ENCODE data around the gene OTOGL. TPM values are rescaled to one million over a fixed set of nuclear protein-coding genes. Genes with fewer than 3 reads are reported as not detected.
"Not testable (repeated sequence)": the region's sequence is repeated elsewhere in the genome, so short reads cannot be mapped to it uniquely, and the experiment has no call there.

Gene OTOGL
- total RNA-seq, 1 donor from 2014 or later, result 0.03 TPM

GRCh38 chr12:80184926-80185325, 85.6 kb downstream of the OTOGL start:
- no peak for DNase-seq (ENCODE audit: low spot score)
- no peak for ATAC-seq

GRCh38 chr12:80186727-80187217, 87.4 kb downstream of the OTOGL start:
- ATAC-seq (peak; percentile 95), DNase-seq (ENCODE audit: low spot score) (no peak)

GRCh38 chr12:80187660-80188090, 88.3 kb downstream of the OTOGL start:
- DNase-seq (ENCODE audit: low spot score), result no peak
- ATAC-seq, result no peak

GRCh38 chr12:80188576-80188975, 89.2 kb downstream of the OTOGL start:
- no peak for DNase-seq (ENCODE audit: low spot score)
- ATAC-seq, result no peak

GRCh38 chr12:80189241-80189640, 89.9 kb downstream of the OTOGL start:
- DNase-seq (ENCODE audit: low spot score), result no peak
- ATAC-seq, result no peak

GRCh38 chr12:80190001-80190400, 90.7 kb downstream of the OTOGL start:
- no peak for DNase-seq (ENCODE audit: low spot score)
- no peak for ATAC-seq

- no peak for ATAC-seq
- DNase-seq (ENCODE audit: low spot score), result no peak
Measured at GRCh38 chr12:80192087-80192486, 92.8 kb downstream of the OTOGL start.

DNA sequence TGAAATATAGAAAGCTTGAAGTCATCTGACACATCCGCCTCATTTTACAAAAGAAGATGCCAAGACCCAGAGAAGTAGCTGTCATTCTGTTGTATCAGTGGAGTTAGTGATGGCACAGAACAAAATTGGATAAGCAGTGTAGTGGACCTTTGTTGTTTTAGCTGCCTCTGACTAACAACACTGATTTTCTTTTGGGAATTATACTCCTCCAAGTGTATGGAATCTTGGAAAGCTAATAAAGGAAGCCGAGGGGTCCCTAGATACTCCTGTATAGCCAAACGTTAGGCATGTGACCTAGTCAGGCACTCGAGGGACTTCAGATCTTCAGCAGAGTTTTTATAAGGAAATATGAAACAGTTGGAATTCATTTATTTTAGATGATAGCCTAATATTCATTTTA, 94.5 kb downstream of the OTOGL start:
- ATAC-seq (no peak), DNase-seq (ENCODE audit: low spot score) (no peak)

- no peak for DNase-seq (ENCODE audit: low spot score)
- ATAC-seq, result peak; percentile 40
Measured at GRCh38 chr12:80195074-80195726, 95.9 kb downstream of the OTOGL start.

DNA sequence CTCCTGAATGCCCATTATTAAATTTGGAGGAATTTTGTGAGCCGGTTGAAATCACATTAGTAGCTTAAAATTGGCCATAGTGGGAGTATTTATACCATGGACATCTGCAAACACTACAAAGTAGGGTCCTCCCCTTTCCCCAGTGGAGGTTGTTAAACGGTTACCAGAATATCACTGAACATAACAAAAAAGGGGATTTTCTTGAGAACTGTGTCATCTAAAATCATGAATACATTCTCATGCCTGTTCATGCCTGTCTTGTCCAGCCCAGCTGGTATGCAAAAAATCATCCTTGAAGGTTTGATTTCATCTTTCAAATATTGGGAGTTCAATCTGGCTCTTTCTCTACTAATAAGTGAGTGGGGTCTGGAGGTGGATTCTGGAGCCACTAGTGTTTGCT, 96.4 kb downstream of the OTOGL start:
- DNase-seq (ENCODE audit: low spot score) (no peak), ATAC-seq (no peak)

DNA sequence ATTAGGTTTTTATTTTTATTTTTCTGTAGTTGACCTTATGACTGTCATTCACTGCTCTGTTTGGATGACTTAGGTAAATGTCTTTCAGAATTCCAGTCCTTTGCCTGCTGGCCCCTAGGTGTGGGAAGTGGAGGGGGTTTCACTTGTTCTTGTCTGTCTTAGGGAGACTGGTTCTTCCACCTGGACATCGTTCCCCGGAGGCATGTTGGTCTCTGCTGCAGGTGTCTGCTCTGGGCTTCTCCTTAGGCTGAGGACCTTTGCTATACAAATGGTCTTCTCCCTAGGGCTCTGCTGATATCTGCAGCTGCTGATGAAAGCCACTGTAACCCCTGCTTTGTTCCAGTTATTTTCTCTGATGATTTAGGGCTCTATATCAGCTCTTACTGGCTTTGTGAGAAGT, 97.1 kb downstream of the OTOGL start:
- ATAC-seq (no peak), DNase-seq (ENCODE audit: low spot score) (no peak)

DNA sequence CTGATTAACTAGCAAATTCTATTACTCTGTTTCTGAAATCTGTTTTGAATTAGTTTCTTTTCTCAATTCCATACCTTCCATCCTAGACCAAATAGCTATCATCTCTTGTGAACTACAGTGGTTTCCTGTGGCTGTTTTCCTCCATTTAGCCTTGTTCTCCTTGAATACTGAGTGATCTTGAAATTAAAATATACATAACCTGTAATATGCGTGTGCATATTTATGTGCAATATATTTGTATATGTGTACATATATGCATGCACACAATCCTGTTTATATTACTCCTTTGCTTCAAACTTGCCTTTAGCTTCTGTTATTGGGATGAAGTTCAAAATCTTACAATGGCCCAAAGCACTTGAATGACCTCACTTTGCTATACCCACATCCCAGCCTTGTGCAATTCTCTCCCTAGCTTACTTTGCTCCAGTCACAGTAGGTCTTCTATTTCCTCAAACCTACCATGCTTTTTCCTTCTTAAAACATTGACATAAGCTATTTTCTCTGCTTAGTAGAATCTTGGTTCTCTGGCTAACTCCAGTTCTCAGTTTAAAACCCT, 99.5 kb downstream of the OTOGL start:
- DNase-seq (ENCODE audit: low spot score), result no peak
- ATAC-seq, result no peak

DNA sequence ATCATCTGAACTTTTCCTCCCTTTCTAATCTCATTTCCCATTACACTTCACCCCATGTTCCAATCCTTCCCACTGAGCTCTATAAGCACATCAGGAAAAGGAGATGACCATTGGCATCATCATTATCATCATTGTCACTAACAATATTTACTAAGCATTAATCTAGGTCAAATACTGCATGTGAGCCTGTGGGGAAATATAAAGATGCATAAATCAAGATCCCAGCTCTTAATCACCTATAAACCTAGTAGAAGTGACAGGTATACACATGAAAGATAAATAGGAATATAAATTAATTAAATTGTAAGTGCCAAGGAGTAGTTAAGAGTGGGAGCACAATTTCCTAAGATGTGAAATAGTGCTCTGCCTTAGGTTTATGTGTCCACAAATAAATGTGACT, 100.6 kb downstream of the OTOGL start:
- DNase-seq (ENCODE audit: low spot score), result no peak
- no peak for ATAC-seq

GRCh38 chr12:80200414-80200813, 101.1 kb downstream of the OTOGL start:
- ATAC-seq (no peak), DNase-seq (ENCODE audit: low spot score) (no peak)

DNA sequence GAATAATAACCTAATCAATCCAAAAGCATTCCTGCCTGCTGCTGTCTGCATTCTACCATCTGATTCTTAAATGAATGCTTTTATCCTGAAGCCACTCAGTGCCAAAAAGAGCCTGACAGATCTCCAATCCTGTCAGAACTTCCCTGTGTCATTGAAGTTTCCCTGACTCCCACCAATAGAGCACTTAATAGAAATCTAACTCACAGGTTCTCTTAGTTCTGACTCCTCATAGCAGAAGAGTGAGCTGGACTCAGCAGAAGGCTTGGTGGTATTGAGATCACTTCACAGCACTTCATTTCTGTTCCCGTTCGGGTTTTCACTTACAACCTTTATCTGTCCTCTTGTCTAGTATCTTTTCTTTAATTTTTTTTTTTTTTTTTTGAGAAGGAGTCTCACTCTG, 102.6 kb downstream of the OTOGL start:
- DNase-seq (ENCODE audit: low spot score) (no peak), ATAC-seq (no peak)

GRCh38 chr12:80205960-80206359, 106.6 kb downstream of the OTOGL start:
- no peak for DNase-seq (ENCODE audit: low spot score)
- ATAC-seq, result no peak

- no peak for DNase-seq (ENCODE audit: low spot score)
- no peak for ATAC-seq
Measured at GRCh38 chr12:80208071-80208470, 108.7 kb downstream of the OTOGL start.

DNA sequence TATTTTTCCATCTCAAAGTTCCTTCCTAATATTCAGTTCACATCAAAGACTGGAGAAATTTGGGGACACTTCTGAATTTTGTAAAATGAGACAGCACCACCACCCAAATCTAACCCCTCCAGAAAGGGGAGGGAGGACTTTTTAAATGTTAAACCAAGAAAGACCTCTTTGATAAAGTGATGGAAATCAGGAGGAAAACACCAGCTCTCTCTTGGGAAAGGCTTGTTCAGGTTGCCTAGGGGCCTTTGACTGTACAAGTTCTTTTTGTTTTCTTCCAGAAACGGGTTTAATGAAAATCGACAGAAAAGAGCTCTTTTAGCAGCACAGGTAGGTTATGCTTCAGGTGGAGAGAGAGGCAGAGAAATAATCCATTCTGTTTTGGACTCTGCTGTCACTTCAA, 112.3 kb downstream of the OTOGL start:
- ATAC-seq (no peak), DNase-seq (ENCODE audit: low spot score) (no peak)

DNA sequence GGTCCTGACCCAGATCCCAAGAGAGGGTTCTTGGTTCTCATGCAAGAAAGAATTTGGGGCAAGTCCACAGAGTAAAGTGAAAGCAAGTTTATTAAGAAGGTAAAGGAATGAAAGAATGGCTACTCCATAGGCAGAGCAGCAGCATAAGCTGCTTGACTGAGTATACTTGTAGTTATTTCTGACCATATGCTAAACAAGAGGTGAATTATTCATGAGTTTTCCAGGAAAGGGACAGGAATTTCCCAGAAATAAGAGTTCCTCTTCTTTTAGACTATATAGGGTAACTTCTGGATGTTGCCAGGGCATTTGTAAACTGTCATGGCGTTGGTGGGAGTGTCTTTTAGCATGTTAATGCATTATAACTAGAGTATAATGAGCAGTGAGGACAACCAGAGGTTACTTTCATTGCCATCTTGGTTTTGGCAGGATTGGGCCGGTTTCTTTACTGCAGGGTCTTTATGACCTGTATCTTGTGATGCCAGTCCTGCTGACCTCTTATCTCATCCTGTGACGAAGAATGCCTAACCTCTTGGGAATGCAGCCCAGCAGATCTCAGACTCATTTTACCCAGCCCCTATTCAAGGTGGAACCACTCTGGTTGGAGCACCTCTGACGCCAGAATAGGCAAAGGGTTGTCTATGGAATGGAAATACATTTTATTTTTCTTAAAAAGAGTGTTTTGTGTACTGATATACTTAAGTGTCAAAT, 113.8 kb downstream of the OTOGL start:
- ATAC-seq (no peak), DNase-seq (ENCODE audit: low spot score) (no peak)

GRCh38 chr12:80213871-80214270, 114.5 kb downstream of the OTOGL start:
- ATAC-seq (no peak), DNase-seq (ENCODE audit: low spot score) (no peak)

GRCh38 chr12:80217011-80217535, 117.7 kb downstream of the OTOGL start:
- ATAC-seq, result no peak
- no peak for DNase-seq (ENCODE audit: low spot score)

DNA sequence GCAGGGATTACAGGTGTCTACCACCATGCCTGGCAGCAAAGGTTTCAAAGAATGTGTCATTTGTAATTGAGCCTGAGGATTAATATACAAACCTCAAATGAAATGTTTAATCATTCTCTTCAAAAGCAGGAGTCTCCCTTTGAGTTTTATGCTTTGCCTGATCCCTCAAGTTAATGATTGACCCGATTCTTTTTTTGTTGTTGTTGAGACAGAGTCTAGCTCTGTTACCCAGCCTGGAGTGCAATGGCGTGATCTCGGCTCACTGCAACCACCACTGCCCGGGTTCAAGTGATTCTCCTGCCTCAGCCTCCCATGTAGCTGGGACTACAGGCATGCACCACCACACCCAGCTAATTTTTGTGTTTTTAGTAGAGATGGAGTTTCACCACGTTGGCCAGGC, 119.6 kb downstream of the OTOGL start:
- DNase-seq (ENCODE audit: low spot score), result not testable (repeated sequence)
- ATAC-seq, result peak; percentile 36

Measured in left lobe of liver (tissue), 2 donors.